Measurements from ENCODE around the gene RUSC1.

GRCh38 chr1:155293086-155293749, 27.5 kb upstream of the RUSC1 start:
- TF ChIP-seq POLR2A (IDR thresholded peaks at IDR 0.05) (no peak), CTCF (IDR thresholded peaks at IDR 0.05) (no peak)

Measured in breast epithelium (tissue), 3 donors.